Myocyte (in vitro differentiated cells): ENCODE data around the gene RBM34. TPM values are rescaled to one million over a fixed set of nuclear protein-coding genes. Genes with fewer than 3 reads are reported as not detected.
"Not testable (repeated sequence)": the region's sequence is repeated elsewhere in the genome, so short reads cannot be mapped to it uniquely, and the experiment has no call there.

Experiments used
- DNase-seq: peaks from one replicate; pipeline ENCODE4 v3.0.0-alpha.2; 2012; ENCODE audit warnings: low read depth
- total RNA-seq: library from RNA; depleted of rRNA; stranded (reverse); fragments of >200 nt; gene quantifications from 2 replicates; pipeline ENCODE4 v1.2.3, GENCODE V29; 2014

The RBM34 gene
- total RNA-seq, 1 donor from 2014 or later, result 101 TPM

DNA sequence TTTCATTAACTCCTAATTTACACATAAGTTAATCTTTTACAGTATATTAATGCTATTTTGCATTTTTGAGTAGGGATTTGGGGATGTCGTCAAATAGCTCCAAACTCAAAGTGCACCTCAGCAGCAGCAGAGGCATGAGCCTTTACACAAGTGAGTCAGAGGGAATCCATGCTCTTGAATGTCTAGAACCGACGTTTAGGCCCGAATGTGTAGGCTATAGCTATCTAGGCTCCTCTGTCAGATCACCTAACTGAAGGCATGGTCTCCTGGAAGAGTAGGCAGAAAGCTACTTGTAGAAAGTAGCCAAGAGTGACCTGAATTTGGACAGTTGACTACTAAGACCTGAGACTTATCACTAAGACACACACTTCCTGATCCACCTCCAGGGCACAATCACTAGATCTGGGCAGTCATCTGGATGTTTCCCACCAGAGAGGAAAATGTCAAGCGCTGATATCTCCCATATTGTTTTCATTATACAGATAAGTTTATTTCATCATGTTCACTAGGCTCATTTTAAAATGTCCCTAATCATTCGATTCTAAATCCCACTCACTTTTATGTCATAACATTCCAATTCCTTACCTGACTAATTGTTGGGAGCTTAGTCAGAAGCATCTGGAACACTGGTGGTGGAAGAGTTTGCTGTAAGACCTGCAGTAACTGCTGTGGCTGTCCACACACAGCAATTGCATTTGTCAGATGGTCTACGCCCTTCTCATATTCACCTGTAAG is 47.7 kb downstream of the RBM34 start:
- no peak for DNase-seq

GRCh38 chr1:235112297-235113182 is 48.5 kb downstream of the RBM34 start:
- DNase-seq, result no peak

DNA sequence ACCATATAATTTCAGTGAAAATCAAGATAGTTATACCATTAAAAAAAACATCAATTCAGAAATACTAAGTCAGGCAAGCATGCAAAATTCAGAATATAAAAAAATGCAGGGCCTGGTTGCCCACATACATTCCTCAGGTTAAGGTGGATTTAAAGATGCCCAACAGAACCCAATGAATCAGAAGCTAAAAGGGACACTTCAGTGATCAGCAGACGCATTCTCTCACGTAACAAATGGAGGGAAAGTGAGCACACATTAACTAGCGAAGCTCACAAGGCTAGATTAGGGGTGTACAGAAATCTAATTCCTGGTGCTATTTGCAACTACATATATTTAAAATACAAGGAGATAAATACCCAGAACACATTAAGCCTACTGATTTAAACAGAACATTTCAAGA is 49.9 kb downstream of the RBM34 start:
- DNase-seq, result no peak

- DNase-seq, result no peak
Observed at GRCh38 chr1:235108876-235109275, 52.2 kb downstream of the RBM34 start.

DNA sequence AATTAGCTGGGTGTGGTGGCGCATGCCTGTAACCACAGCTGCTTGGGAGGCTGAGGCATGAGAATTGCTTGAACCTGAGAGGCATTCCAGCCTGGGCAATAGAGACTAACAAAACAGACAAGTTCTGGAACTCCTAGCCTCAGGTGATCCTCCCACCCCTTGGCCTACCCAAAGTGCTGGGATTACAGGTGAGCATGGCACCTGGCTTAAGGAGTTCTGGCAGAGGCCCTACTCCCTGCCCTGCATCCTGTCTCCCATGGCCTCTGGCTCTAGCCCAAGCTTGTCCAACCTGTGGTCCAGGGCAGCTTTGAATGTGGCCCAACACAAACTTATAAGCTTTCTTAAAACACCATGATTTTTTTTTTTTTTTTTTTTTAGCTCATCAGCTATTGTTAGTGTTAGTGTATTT is 52.9 kb downstream of the RBM34 start:
- no peak for DNase-seq

DNA sequence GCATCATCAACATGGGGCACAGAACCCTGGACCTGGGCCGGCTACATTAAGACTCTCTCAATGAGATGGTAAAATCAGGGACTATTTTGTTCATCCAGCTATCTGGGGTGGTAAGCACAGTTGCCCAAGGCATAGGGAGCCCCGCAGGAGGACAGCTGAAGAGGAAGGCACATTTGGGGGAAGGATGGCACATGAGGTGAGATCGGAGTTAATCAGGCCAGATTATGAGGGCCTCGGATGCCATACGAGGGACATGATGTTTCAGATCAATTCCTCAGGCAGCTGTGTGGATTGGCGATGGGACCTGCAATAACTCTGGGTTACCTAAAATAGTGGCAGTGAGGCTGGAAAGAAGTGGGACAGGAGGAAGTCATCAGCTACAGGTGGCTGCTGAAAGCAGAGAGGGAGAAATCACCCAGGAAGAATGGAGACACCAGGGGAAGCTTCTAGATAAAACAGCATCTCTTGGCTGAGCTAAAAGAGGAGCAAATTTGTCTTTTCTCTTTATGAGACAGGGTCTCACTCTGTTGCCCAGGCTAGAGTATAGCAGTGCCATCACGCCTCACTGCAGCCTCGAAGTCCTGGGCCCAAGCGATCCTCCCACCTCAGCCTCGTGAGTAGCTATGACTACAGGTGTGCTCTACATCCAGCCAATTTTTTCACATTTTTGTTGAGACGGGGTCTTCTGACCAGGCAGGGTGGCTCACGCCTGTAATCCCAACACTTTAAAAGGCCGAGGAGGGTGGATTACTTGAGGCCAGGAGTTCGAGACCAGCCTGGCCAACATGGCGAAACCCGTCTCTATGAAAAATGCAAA is 53.5 kb downstream of the RBM34 start:
- DNase-seq, result no peak

DNA sequence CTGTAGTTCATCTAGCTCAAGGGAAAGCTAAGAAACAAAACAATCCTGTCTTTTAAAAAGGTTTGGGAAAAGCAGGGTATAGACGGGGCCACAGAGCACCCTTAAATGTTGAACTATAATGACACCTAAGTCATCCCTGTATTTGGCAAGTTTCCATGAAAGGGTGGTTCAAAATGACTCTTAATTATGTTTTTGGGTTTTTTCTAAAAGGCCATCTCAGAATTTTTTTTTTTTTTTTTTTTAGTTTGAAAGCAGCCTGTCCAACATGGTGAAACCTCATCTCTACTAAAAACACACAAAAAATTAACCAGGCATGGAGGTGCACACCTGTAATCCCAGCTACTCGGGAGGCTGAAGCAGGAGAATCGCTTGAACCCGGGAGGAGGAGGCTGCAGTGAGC is 54.6 kb downstream of the RBM34 start:
- no peak for DNase-seq

DNA sequence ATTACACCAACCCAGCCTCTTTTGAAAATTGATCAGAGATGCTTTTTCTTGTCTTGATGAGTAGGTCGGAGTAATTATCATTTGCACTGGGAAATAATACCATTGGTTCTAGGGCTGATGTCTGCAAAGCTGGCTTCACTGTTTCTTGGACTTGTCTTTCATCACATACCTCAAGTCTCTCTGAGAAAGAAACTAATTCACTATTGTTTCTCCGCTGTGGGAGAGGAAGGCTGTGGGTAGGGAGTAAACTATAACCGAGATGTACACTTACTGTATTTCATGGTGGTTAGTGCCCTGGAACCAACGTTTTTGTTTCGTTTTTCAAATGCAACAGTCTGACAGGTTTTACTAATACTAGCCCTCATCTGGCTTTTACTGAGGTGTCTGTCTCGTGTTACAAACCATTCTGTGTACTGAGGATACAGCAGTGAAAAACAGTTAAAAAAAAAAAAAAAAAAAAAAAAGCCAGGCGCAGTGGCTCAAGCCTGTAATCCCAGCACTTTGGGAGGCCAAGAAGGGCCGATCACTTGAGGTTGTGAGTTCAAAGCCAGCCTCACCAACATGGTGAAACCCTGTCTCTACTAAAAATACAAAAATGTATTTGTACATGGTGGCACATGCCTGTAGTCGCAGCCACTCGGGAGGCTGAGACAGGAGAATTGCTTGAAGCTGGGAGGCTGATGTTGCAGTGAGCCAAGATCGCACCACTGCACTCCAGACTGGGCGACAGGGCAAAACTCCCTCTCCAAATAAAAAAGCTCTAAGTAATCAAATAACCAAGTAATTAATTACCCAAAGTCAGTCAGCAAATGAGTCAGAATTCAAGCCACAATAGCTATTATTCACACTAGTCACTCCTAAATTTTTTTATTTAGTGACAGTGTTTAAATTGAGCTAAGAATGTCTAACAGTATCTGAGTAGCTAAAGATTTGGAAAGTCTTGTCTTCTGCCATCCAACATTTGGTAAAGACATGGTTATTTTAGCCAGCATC is 55.7 kb downstream of the RBM34 start:
- no peak for DNase-seq

DNA sequence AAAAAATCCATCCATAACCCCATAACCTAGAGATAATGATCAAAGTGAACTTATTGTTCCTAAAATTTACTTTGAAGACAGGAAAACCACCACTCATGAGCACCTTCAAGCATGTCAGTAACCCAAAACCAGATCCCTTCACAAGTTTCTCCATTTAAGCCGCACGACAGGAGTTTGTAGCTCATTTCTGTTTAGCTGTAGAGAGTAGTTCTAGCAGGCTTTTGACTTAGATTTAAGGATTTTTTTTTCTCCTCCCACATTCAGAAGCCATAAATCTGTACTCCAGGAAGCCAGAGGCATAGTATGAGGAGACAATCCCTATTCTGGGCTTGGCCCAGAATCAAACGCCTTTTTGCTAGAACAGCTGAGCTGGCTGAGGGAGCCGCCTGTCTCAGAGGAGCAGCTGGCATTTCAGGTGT is 58.0 kb downstream of the RBM34 start:
- peak; percentile 89 for DNase-seq

- no peak for DNase-seq
Observed at GRCh38 chr1:235102259-235102582, 58.8 kb downstream of the RBM34 start.

GRCh38 chr1:235101558-235102258 is 59.3 kb downstream of the RBM34 start:
- DNase-seq, result peak; percentile 68

GRCh38 chr1:235100194-235100772 is 60.8 kb downstream of the RBM34 start:
- no peak for DNase-seq

DNA sequence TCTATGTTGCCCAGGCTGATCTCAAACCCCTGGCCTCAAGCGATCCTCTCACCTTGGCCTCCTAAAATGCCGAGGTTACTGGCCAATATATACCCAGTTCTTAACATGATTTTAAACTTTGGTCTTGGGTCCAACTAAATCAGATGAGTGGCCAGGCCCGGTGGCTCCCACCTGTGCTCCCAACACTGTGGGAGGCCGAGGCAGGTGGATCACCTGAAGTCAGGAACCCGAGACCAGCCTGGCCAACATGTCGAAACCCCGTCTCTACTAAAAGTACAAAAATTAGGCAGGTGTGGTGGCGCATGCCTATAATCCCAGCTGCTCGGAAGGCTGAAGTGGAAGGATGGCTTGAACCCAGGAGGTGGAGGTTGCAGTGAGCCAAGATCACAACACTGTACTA is 62.1 kb downstream of the RBM34 start:
- no peak for DNase-seq

DNA sequence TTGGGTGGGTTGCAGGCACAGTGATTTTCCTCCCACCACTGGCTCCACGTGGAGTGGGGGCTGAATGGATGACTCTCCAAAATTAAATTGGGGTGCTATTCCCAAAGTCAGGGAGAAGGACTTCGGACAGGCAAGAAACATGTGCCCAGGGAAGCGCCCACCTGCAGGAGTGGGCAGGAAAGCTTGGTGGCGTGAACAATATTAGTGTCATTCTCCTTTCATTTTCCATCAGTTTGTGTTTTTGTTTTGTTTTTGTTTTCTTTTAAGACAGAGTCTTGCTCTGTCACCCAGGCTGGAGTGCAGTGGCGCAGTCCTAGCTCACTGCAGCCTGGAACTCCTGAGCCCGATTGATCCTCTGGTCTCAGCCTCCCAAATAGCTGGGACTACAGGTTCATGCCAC is 62.5 kb downstream of the RBM34 start:
- no peak for DNase-seq

DNA sequence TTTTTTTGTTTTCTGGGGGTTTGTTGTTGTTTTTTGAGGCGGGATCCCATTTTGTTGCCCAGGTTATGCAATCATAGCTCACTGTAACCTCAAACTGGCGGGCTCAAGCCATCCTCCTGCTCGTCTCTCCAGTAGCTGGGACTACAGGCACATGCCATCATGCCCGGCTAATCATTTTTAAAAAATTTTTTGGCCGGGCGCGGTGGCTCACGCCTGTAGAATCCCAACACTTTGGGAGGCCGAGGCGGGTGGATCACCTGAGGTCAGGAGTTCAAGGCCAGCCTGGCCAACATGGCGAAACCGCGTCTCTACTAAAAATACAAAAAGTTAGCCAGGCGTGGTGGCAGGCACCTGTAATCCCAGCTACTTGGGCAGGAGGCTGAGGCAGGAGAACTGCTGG is 63.5 kb downstream of the RBM34 start:
- not testable (repeated sequence) for DNase-seq

- no peak for DNase-seq
Observed at GRCh38 chr1:235095938-235096562, 65.0 kb downstream of the RBM34 start.

DNA sequence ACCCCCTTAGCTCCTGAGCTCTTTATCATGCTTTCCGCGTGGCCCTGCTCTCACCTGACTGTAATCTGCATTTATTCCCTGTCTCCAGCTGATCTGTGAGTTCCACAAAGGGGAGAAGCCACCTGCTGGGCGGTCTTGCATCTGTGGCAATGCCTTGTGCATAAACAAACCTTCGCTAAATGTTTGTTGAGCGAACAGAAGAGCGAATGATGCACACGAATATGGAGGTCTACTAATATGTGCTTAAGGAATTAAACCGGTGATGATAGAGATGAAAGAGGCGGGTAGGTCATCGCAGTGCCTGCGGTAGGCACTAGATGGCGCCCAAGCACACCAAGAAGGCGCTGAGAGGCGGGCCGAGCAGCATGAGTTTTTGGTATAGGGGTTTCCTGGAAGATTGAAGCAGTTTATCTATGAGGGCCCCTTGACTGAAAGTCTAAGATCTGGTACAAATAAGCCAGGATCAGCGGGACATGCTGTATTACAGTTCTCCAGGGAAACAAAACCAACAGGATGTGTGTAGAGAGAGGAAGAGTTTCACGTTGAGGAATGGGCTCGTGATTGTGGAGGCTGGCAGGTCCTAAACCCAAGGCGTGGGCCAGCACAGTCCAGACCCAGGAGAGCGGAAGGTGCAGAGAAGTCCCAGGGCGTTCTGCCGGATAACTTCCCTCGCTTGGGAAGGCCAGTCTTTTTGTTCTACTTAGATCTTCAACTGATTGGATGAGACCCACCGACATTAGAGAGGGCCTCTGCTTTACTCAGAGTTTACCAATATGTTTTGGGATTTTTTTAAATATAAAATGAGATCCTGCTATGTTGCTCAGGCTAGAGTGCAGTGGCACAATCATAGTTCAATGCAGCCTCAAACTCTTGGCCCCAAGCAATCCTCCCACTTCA is 67.1 kb downstream of the RBM34 start:
- DNase-seq, result peak; percentile 64
